HFFc6 (cell line): ENCODE results near the gene KCND3. TPM values are rescaled to one million over a fixed set of nuclear protein-coding genes. Genes with fewer than 3 reads are reported as not detected.
A peak's percentile ranks its signal among the peaks of the same experiment; 100 is the strongest.

ENCODE experiments used
- DNase-seq: peaks from one replicate; pipeline ENCODE4 v3.0.0-alpha.2; 2018
- H3K27ac Mint-ChIP-seq: 2 replicates; pipeline ENCODE4 v1.8.0; 2020; ENCODE audit warnings: mild to moderate bottlenecking, mixed read lengths
- H3K27me3 Mint-ChIP-seq: 2 replicates; pipeline ENCODE4 v1.8.0; 2021; ENCODE audit warnings: mild to moderate bottlenecking, moderate library complexity, mixed read lengths; ENCODE audit not compliant: insufficient read depth
- H3K36me3 Mint-ChIP-seq: 2 replicates; pipeline ENCODE4 v1.8.0; 2021; ENCODE audit warnings: low read depth, mixed read lengths
- H3K4me1 Mint-ChIP-seq: 2 replicates; pipeline ENCODE4 v1.8.0; 2020; ENCODE audit warnings: low read depth, mixed read lengths
- H3K4me3 Mint-ChIP-seq: 2 replicates; pipeline ENCODE4 v1.8.0; 2020; ENCODE audit warnings: mild to moderate bottlenecking, moderate library complexity, mixed read lengths
- H3K9me3 Mint-ChIP-seq: 2 replicates; pipeline ENCODE4 v1.8.0; 2020; ENCODE audit warnings: mild to moderate bottlenecking, mixed read lengths
- total RNA-seq, 6 experiments: library from RNA; stranded (reverse); fragmentation: NEBNext Ultra II Directional; extraction: Animal tissue kit (Norgen Biotek cat#: 25700); gene quantifications; 2 replicates in 1 of 6; 3 replicates in 5 of 6; pipeline ENCODE4 v1.2.3, GENCODE V29; 2021
- TF ChIP-seq, protein P1 (sequence below): fragments of 200-600 bp; sonication (generic); IDR thresholded peaks from 2 replicates; pipeline ENCODE4 v1.5.0; 2021; ENCODE audit warnings: antibody characterized with exemption, mild to moderate bottlenecking

Gene KCND3
- total RNA-seq, 6 experiments from 2014 or later: 0.09 to 0.47 (median 0.12) TPM

- peaks cover 15% of the 10 kb centered on the region for H3K27me3 Mint-ChIP-seq
- no peak overlapping the region for H3K27ac Mint-ChIP-seq
- H3K9me3 Mint-ChIP-seq: no peaks in the 10 kb centered on the region
Observed at GRCh38 chr1:111927652-111928051, 61.8 kb downstream of the KCND3 start.

GRCh38 chr1:111924786-111925185, 64.7 kb downstream of the KCND3 start:
- Mint-ChIP-seq H3K9me3 (no peaks in the 10 kb centered on the region), H3K36me3 (no peaks in the 10 kb centered on the region), H3K4me1 (peaks cover 9% of the 10 kb centered on the region), H3K4me3 (no peak overlapping the region), H3K27me3 (peaks cover 8% of the 10 kb centered on the region; the same call in 1 of the 2 replicates), H3K27ac (no peak overlapping the region)
- DNase-seq: no peak
- TF ChIP-seq, protein P1, sequence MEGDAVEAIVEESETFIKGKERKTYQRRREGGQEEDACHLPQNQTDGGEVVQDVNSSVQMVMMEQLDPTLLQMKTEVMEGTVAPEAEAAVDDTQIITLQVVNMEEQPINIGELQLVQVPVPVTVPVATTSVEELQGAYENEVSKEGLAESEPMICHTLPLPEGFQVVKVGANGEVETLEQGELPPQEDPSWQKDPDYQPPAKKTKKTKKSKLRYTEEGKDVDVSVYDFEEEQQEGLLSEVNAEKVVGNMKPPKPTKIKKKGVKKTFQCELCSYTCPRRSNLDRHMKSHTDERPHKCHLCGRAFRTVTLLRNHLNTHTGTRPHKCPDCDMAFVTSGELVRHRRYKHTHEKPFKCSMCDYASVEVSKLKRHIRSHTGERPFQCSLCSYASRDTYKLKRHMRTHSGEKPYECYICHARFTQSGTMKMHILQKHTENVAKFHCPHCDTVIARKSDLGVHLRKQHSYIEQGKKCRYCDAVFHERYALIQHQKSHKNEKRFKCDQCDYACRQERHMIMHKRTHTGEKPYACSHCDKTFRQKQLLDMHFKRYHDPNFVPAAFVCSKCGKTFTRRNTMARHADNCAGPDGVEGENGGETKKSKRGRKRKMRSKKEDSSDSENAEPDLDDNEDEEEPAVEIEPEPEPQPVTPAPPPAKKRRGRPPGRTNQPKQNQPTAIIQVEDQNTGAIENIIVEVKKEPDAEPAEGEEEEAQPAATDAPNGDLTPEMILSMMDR: no peak

More at GRCh38 chr1:111927652-111928051, 61.8 kb downstream of the KCND3 start:
- TF ChIP-seq, protein P1: no peak
- Mint-ChIP-seq H3K4me1 (no peaks in the 10 kb centered on the region), H3K36me3 (no peaks in the 10 kb centered on the region), H3K4me3 (no peak overlapping the region)
- DNase-seq: no peak

- Mint-ChIP-seq H3K9me3 (no peaks in the 10 kb centered on the region), H3K27me3 (peaks cover 8% of the 10 kb centered on the region), H3K36me3 (no peaks in the 10 kb centered on the region)
Observed at GRCh38 chr1:111923766-111924165, 65.7 kb downstream of the KCND3 start.

DNA sequence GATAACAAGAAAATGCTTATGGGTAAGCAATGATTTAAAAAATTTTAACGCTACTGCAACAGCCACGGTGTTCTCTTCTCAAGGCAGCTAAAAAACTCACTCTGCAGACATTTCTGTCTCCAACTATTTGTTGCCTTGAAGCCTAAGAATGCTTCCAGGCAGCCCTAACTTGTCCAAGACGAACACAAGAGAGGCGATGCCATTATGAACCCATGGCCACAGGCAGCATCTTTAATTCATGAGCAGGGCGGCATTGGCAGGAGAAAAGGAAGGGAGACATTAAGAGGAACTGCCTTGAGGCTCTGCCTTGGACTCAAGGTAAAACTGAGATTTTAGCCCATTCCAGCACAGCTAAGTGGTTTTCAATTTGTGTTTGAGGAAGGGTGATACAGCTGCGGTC, 67.5 kb downstream of the KCND3 start:
- no peaks in the 10 kb centered on the region for H3K9me3 Mint-ChIP-seq
- H3K4me1 Mint-ChIP-seq: peaks cover 9% of the 10 kb centered on the region
- TF ChIP-seq, protein P1: no peak
- H3K27me3 Mint-ChIP-seq: peaks cover 7% of the 10 kb centered on the region
- no peaks in the 10 kb centered on the region for H3K36me3 Mint-ChIP-seq
- no peak overlapping the region for H3K27ac Mint-ChIP-seq
- no peak for DNase-seq
- no peak overlapping the region for H3K4me3 Mint-ChIP-seq

More at GRCh38 chr1:111923766-111924165, 65.7 kb downstream of the KCND3 start:
- Mint-ChIP-seq H3K27ac (no peak overlapping the region), H3K4me1 (peaks cover 9% of the 10 kb centered on the region), H3K4me3 (no peak overlapping the region)
- DNase-seq: no peak
- TF ChIP-seq, protein P1: no peak

DNA sequence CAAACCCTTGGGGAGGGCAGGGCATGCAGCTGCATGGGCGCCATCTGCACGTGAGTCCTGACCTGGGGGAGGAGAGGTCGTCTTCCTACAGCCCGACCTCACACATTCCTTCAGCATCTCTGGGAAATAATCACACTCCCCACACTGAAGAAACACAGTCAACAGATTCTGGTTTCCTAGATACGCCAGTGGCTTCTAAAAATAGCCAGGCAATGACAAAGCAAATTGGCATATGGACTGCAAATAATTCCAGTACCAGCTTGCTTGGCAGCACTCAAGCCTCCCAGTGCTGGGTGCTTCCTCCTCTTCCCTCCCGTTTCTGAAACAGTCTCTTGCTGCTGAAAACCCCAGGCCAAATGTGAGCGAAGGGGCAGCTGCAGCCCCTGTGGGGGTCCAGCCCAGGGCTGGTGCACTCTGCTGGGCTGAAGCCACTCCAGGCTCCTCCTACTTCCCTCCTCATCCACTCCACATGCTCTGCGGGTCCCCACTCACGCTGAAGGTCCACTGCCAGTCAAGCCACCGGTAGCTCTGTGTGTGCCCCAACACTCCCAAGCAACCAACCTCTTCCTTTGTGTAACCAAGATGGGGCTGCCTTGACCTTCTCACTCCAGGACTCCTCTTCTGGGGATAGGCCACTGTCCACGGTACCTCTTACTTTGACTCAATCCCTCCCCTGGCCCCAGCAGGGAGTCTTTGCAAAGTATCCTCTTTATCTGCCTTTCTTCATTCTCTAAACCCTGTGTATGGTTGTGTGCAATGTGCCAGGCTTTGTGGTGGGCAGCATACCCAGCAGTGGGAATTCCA, 69.0 kb downstream of the KCND3 start:
- Mint-ChIP-seq H3K9me3 (no peaks in the 10 kb centered on the region), H3K4me1 (peaks cover 9% of the 10 kb centered on the region), H3K27me3 (peaks cover 7% of the 10 kb centered on the region), H3K27ac (peak overlapping the region; percentile 70), H3K36me3 (no peaks in the 10 kb centered on the region), H3K4me3 (no peak overlapping the region)
- peak; percentile 80 for DNase-seq
- TF ChIP-seq, protein P1: no peak
